ENCODE results near the gene EID3. TPM values are rescaled to one million over a fixed set of nuclear protein-coding genes. Genes with fewer than 3 reads are reported as not detected.

EID3 gene
- total RNA-seq, 4 donors from 2014 or later, result 6.2 to 24.9 (median 15.0) TPM

GRCh38 chr12:104354167-104354867 is 50.8 kb downstream of the EID3 start:
- TF ChIP-seq POLR2AphosphoS5 (IDR thresholded peaks at IDR 0.05) (no peak), POLR2A (IDR thresholded peaks at IDR 0.05) (no peak), EP300 (IDR thresholded peaks at IDR 0.05) (no peak)
- TF ChIP-seq, protein P1, sequence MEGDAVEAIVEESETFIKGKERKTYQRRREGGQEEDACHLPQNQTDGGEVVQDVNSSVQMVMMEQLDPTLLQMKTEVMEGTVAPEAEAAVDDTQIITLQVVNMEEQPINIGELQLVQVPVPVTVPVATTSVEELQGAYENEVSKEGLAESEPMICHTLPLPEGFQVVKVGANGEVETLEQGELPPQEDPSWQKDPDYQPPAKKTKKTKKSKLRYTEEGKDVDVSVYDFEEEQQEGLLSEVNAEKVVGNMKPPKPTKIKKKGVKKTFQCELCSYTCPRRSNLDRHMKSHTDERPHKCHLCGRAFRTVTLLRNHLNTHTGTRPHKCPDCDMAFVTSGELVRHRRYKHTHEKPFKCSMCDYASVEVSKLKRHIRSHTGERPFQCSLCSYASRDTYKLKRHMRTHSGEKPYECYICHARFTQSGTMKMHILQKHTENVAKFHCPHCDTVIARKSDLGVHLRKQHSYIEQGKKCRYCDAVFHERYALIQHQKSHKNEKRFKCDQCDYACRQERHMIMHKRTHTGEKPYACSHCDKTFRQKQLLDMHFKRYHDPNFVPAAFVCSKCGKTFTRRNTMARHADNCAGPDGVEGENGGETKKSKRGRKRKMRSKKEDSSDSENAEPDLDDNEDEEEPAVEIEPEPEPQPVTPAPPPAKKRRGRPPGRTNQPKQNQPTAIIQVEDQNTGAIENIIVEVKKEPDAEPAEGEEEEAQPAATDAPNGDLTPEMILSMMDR (IDR thresholded peaks at IDR 0.05), result no peak
- H3K4me1 ChIP-seq, result no peaks in the 10 kb centered on the region
- 80 to 81% methylated on average over 5 to 6 of the region's 6 CpGs for WGBS, 2 donors (ENCODE audit: low coverage in 1 of 2)
- ATAC-seq, result no peak
- H3K27me3 ChIP-seq, result no peaks in the 10 kb centered on the region
- H3K4me3 ChIP-seq, result no peak overlapping the region
- H3K9me3 ChIP-seq, result no peaks in the 10 kb centered on the region
- no peak overlapping the region for H3K27ac ChIP-seq
- H3K36me3 ChIP-seq, result peaks cover 0 to 59% of the 10 kb centered on the region in 2 donors

Other genes starting within 250 kb of the EID3 start
- 10 to 100 TPM; 29.0 to 54.5 (median 36.1) TPM for gene HCFC2, start 239.2 kb upstream of the EID3 start, total RNA-seq
- gene NFYB, start 165.5 kb upstream of the EID3 start, total RNA-seq, result 100 to 1,000 TPM in 1 of 4 donors, 10 to 100 TPM in 3; 63.7 to 112 (median 78.7) TPM
- 100 to 1,000 TPM; 230 to 458 (median 305) TPM for gene TXNRD1, start 88.0 kb upstream of the EID3 start, total RNA-seq
- gene CHST11, start 153.2 kb downstream of the EID3 start, total RNA-seq, result 10 to 100 TPM in 2 of 4 donors, 1 to 10 TPM in 2; 4.3 to 15.6 (median 11.0) TPM